K562 (cell line): Measurements from ENCODE around the gene SCAMP3. TPM values are rescaled to one million over a fixed set of nuclear protein-coding genes. Genes with fewer than 3 reads are reported as not detected.
A peak's percentile ranks its signal among the peaks of the same experiment; 100 is the strongest.

Source experiments
- ARID1B ChIP-seq: fragments of 450-650 bp; IDR thresholded peaks from 2 replicates; pipeline ENCODE4 v1.6.1; 2016; ENCODE audit warnings: antibody characterized with exemption, mild to moderate bottlenecking, inconsistent platforms
- GABPB2 ChIP-seq: fragments of 250-450 bp; sonication (Bioruptor Pico); conservative IDR thresholded peaks from 2 replicates; pipeline ENCODE4 v1.5.1; 2021; ENCODE audit warnings: mild to moderate bottlenecking
- HDAC6 ChIP-seq: IDR thresholded peaks from 2 replicates; pipeline ENCODE4 v1.6.1; 2012; ENCODE audit warnings: low read depth, mild to moderate bottlenecking, control low read depth, inconsistent platforms, low read length, moderate library complexity
- ILK ChIP-seq: fragments of 450-650 bp; IDR thresholded peaks from 2 replicates; pipeline ENCODE4 v1.6.1; 2016; ENCODE audit warnings: missing genetic modification characterization, low read depth, mild to moderate bottlenecking, missing compliant biosample characterization, moderate library complexity, borderline replicate concordance
- KDM1A ChIP-seq, 2 experiments: fragments of 450-650 bp; IDR thresholded peaks; 2 replicates each; pipeline ENCODE4 v1.6.1; 2016; ENCODE audit warnings: mild to moderate bottlenecking in 2 of 2
- MECOM ChIP-seq: fragments of 250-450 bp; sonication (Bioruptor Pico); IDR thresholded peaks from 2 replicates; pipeline ENCODE4 v1.8.0; 2022; ENCODE audit warnings: inconsistent platforms
- MLLT1 ChIP-seq, 2 experiments: fragments of 450-650 bp; IDR thresholded peaks; 2 replicates each; pipeline ENCODE4 v1.6.1; 2016
- NCOA1 ChIP-seq: fragments of 450-650 bp; IDR thresholded peaks from 2 replicates; pipeline ENCODE4 v1.6.1; 2016; ENCODE audit warnings: low read depth
- NFIX ChIP-seq: fragments of 250-450 bp; sonication (Bioruptor Pico); IDR thresholded peaks from 2 replicates; pipeline ENCODE4 v1.4.0; 2020; ENCODE audit warnings: low read depth, mild to moderate bottlenecking, moderate library complexity
- RBM34 ChIP-seq: fragments of 200-400 bp; formaldehyde crosslinking; IDR thresholded peaks from 2 replicates; pipeline ENCODE4 v1.6.1; 2018; ENCODE audit warnings: low read length, borderline replicate concordance; ENCODE audit not compliant: insufficient read depth
- TRIM24 ChIP-seq, 2 experiments: fragments of 450-650 bp; IDR thresholded peaks; 2 replicates each; pipeline ENCODE4 v1.6.1; 2016
- UBTF ChIP-seq, 2 experiments: IDR thresholded peaks; 2 replicates each; pipeline ENCODE4 v1.6.1; 2012; ENCODE audit warnings: improper control_type of control experiment in 2 of 2, low read depth in 2 of 2, low read length in 2 of 2, borderline replicate concordance in 1 of 2
- USF1 ChIP-seq: sonication (generic); formaldehyde crosslinking; IDR thresholded peaks from 2 replicates; pipeline ENCODE4 v1.9.0; 2022; ENCODE audit warnings: mild to moderate bottlenecking, missing genetic modification reagents
- ZMIZ1 ChIP-seq, 2 experiments: fragments of 150-350 bp in 1 of 2; IDR thresholded peaks; 2 replicates each; pipeline ENCODE4 v1.6.1; 2012 to 2016; ENCODE audit warnings: low read depth in 2 of 2, low read length in 2 of 2, mild to moderate bottlenecking in 1 of 2, moderate library complexity in 1 of 2
- ZNF134 ChIP-seq: fragments of 250-450 bp; sonication (Bioruptor Pico); conservative IDR thresholded peaks from 2 replicates; pipeline ENCODE4 v1.4.0; 2020
- ZNF165 ChIP-seq: fragments of 250-450 bp; sonication (Bioruptor Pico); IDR thresholded peaks from 2 replicates; pipeline ENCODE4 v1.4.0; 2020; ENCODE audit warnings: borderline replicate concordance
- polyA plus RNA-seq, 8 experiments: library from polyadenylated mRNA; depleted of rRNA in 4 of 8; stranded (reverse) in 5 of 8; unstranded in 3 of 8; fragments of >200 nt; fragmentation: Nextera tagmentation in 2 of 8; fragmentation: Illumina TruSeq in 1 of 8; extraction: Ambion mirVana in 2 of 8; extraction: Trizol in 1 of 8; gene quantifications; 2 replicates each; pipeline versions ENCODE4 v1.2.1 to v1.2.3, GENCODE V29; 2011 to 2014; ENCODE audit warnings: inconsistent platforms in 1 of 8, missing spikeins in 1 of 8
- total RNA-seq, 7 experiments: library from RNA; depleted of rRNA in 6 of 7; stranded (reverse); fragments of >200 nt in 6 of 7; fragmentation: Illumina TruSeq in 2 of 7; extraction: Trizol in 2 of 7; gene quantifications; 2 replicates each; pipeline versions ENCODE4 v1.2.1 to v1.2.3, GENCODE V29; 2011 to 2021; ENCODE audit warnings: low replicate concordance in 1 of 7
- TF ChIP-seq, protein P1 (sequence below): sonication (generic); formaldehyde crosslinking; IDR thresholded peaks from 2 replicates; pipeline ENCODE4 v1.8.0; 2022; ENCODE audit warnings: missing genetic modification reagents, mild to moderate bottlenecking, borderline replicate concordance

Gene SCAMP3
- total and polyA plus RNA-seq, 9 of the 15 experiments (the other 6 are each of a cell fraction or from before 2014, with no cell fraction given), result 14.2 to 131 (median 86.1) TPM

DNA sequence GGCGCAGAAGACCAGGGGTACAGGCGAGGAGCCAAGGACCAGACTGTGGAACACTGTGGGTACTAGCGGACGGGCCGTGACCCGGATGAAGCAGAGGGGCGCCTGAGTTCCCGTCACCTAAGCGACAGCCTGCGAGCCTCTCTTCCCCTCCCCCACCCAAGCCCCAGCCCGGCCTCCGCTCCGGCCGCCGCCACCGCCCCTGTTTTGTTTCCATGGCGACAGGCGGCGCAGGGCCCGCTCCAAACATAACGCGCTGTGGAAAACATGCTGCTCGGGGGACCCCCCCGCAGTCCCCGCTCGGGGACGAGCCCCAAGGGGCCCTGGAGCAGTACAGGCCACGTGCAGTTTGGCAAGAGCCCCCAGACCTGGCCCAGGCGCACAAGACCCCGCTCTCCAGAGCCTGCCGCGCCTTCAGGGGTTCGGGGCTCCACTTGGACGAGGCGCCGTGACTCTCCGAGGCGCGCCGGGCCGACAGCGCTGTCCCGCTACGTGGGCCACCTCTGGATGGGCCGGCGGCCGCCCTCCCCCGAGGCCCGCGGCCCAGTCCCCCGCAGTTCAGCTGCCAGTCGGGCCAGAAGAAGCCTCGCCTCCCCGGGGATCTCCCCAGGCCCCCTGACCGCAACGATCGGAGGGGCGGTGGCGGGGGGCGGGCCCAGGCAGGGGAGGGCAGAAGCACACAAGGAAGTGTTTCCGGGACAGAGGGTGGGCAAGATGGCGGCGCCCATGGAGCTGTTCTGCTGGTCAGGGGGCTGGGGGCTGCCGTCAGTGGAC is 53.4 kb downstream of the SCAMP3 start, which contains the start of gene MTX1 (continued):
- TF ChIP-seq ZMIZ1 (IDR thresholded peaks at IDR 0.05; ENCODE audit: low read depth in 2 of 2, low read length in 2 of 2), result 0 out of 4 replicates have a peak, but pooled peaks of 1 of the 2 experiments have one; percentile 14
- TF ChIP-seq ARID1B, result no peak; the same call in 1 of the 2 replicates
- no peak for TF ChIP-seq MECOM
- no peak for TF ChIP-seq USF1
- no peak for TF ChIP-seq GABPB2 (CRISPR knock-in tag)
- no peak for TF ChIP-seq ZNF165 (CRISPR knock-in tag)
- no peak for TF ChIP-seq ILK (tag)
- TF ChIP-seq, protein P1, sequence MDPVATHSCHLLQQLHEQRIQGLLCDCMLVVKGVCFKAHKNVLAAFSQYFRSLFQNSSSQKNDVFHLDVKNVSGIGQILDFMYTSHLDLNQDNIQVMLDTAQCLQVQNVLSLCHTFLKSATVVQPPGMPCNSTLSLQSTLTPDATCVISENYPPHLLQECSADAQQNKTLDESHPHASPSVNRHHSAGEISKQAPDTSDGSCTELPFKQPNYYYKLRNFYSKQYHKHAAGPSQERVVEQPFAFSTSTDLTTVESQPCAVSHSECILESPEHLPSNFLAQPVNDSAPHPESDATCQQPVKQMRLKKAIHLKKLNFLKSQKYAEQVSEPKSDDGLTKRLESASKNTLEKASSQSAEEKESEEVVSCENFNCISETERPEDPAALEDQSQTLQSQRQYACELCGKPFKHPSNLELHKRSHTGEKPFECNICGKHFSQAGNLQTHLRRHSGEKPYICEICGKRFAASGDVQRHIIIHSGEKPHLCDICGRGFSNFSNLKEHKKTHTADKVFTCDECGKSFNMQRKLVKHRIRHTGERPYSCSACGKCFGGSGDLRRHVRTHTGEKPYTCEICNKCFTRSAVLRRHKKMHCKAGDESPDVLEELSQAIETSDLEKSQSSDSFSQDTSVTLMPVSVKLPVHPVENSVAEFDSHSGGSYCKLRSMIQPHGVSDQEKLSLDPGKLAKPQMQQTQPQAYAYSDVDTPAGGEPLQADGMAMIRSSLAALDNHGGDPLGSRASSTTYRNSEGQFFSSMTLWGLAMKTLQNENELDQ, result no peak
- no peak for TF ChIP-seq KDM1A (IDR thresholded peaks at IDR 0.05)
- TF ChIP-seq NFIX (CRISPR knock-in tag), result no peak
- TF ChIP-seq NCOA1, result no peak
- TF ChIP-seq RBM34, result peak; percentile 37; the same call in 1 of the 2 replicates
- TF ChIP-seq TRIM24 (IDR thresholded peaks at IDR 0.05), result no peak
- TF ChIP-seq UBTF (IDR thresholded peaks at IDR 0.05; ENCODE audit: borderline replicate concordance in 1 of 2, low read depth in 2 of 2, low read length in 2 of 2), result no peak
- no peak for TF ChIP-seq HDAC6
- no peak for TF ChIP-seq ZNF134
- TF ChIP-seq MLLT1 (IDR thresholded peaks at IDR 0.05), result 0 out of 4 replicates have a peak, but pooled peaks of 1 of the 2 experiments have one; percentile 27
